Measurements from ENCODE around the gene CYSTM1. TPM values are rescaled to one million over a fixed set of nuclear protein-coding genes. Genes with fewer than 3 reads are reported as not detected.

The CYSTM1 gene
- total and polyA plus RNA-seq, 7 donors, result 193 to 601 (median 297) TPM

DNA sequence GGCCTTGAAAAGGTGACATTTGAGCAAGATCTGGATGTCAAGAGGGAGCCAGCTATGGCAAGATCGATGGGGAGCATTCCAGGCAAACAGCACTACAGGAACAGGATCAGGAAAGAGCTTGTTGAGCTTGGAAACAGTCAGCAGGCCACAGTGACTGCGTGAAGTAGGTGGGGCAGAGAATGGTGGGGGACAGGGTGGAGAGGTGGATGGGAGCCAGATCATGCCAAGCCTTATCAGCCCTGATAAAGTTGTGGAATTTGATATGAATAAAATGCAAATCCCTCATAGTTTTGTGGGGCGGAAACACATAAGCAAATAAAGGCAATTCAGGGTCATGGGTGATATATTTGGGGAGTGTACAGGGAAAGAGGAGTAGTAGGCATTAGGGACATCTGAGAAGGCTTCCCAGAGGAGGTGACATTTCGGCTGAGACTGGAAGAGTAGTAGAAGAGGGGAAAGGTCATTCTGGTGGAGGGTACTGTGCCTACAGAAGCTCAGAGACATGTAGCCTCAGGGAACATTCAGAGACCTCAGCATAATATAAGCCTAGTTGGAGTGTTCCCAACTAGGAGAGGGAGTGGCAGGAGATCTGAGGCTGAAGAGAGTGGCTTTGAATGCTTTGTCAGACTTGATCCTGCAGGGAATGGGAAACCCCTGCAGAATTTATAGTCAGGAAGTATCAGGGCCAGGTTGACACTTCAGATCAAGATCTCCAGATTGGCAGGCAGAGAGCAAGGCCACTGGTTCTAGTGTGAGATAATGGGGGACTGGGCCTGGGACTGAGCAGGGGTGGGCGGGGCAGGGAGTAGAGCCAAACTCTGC is 9.7 kb upstream of the CYSTM1 start:
- ATAC-seq, result no peak
- DNase-seq, result no peak
- Histone ChIP-seq H3K36me3 (ENCODE audit: insufficient read depth in 1 of 2, low read depth in 1 of 2) (no peaks in the 10 kb centered on the region), H3K27me3 (ENCODE audit: insufficient read depth in 3 of 3, low read length in 2 of 3) (no peaks in the 10 kb centered on the region), H3K4me3 (no peak overlapping the region), H3K4me1 (no peaks in the 10 kb centered on the region), H3K9me3 (no peaks in the 10 kb centered on the region), H3K27ac (no peak overlapping the region)
- WGBS, 3 donors, result 55 to 85% (median 65%) methylated on average over 5 of the region's 5 CpGs
- TF ChIP-seq, protein P1, sequence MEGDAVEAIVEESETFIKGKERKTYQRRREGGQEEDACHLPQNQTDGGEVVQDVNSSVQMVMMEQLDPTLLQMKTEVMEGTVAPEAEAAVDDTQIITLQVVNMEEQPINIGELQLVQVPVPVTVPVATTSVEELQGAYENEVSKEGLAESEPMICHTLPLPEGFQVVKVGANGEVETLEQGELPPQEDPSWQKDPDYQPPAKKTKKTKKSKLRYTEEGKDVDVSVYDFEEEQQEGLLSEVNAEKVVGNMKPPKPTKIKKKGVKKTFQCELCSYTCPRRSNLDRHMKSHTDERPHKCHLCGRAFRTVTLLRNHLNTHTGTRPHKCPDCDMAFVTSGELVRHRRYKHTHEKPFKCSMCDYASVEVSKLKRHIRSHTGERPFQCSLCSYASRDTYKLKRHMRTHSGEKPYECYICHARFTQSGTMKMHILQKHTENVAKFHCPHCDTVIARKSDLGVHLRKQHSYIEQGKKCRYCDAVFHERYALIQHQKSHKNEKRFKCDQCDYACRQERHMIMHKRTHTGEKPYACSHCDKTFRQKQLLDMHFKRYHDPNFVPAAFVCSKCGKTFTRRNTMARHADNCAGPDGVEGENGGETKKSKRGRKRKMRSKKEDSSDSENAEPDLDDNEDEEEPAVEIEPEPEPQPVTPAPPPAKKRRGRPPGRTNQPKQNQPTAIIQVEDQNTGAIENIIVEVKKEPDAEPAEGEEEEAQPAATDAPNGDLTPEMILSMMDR (IDR thresholded peaks at IDR 0.05), result no peak
- intact Hi-C loops (cut with DNase I), result no loop called here

DNA sequence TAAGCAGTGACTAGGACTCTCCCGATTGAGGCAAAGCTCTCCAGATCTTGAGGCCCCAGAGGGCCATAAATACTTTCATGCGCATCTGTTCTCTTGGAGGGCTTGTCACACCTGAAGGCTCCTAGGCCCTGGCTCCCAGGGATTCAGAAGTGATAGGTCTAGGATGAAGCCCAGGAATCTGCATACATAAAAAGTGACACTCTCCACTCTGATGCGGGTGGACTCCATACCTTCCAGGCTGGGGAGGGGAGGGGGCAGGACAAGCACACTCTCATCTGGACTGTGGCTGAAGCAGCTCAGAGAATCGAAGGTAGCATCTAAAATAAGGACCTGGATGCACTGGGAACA is 9.1 kb upstream of the CYSTM1 start:
- ATAC-seq (no peak), DNase-seq (no peak)
- no peaks in the 10 kb centered on the region for H3K4me1 ChIP-seq
- H3K36me3 ChIP-seq (ENCODE audit: insufficient read depth in 1 of 2, low read depth in 1 of 2), result no peaks in the 10 kb centered on the region
- TF ChIP-seq, protein P1 (IDR thresholded peaks at IDR 0.05), result no peak
- intact Hi-C loops (cut with DNase I), result no loop called here
- H3K27ac ChIP-seq, result no peak overlapping the region
- no peaks in the 10 kb centered on the region for H3K27me3 ChIP-seq (ENCODE audit: insufficient read depth in 3 of 3, low read length in 2 of 3)
- no peaks in the 10 kb centered on the region for H3K9me3 ChIP-seq
- 62 to 67% (median 64%) methylated on average over 4 of the region's 4 CpGs for WGBS, 3 donors
- H3K4me3 ChIP-seq, result no peak overlapping the region

DNA sequence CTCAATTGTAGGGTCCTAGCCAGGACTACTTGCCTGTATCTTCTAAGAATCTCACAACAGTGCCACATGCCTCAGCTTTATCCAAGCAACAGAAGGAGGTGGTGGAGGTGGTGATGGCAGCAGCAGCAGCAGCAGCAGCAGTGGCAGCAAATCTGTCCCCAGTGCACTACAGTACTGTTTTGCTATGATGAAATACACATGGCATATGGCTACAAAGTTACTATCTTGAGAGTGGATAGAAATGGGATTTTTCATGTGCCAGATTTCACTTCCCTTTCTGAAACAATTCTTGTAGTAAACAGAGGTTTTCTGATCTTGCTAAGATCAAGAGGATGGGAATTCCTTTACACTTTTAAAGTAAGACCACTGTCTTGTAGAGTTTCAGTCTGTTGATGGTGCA is 8.1 kb upstream of the CYSTM1 start:
- ATAC-seq (no peak), DNase-seq (no peak)
- Histone ChIP-seq H3K36me3 (ENCODE audit: insufficient read depth in 1 of 2, low read depth in 1 of 2) (no peaks in the 10 kb centered on the region), H3K27ac (no peak overlapping the region), H3K9me3 (no peaks in the 10 kb centered on the region), H3K27me3 (ENCODE audit: insufficient read depth in 3 of 3, low read length in 2 of 3) (no peaks in the 10 kb centered on the region), H3K4me3 (no peak overlapping the region), H3K4me1 (no peaks in the 10 kb centered on the region)
- TF ChIP-seq, protein P1 (IDR thresholded peaks at IDR 0.05), result no peak
- intact Hi-C loops (cut with DNase I), result no loop called here

DNA sequence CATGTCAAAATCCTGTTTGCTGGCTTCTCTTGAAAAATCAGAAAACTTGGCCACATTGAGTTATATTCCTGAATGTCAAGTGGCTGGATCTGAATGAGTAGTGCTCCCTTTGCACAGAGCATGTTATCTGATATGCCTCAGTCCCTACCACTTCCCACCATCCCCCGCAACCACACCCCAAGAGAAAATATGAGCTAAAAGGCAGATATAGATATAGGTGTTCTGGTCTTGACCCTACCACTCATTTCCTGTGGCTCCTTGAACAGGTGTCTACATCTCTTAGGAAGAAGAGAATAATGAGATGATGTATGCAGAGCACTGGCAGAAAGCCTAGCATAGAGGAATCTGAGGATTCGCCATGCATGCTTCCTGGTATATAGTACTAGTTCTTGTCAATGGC is 6.6 kb upstream of the CYSTM1 start:
- H3K27ac ChIP-seq, result no peak overlapping the region
- TF ChIP-seq, protein P1 (IDR thresholded peaks at IDR 0.05), result no peak
- intact Hi-C loops (cut with DNase I), result no loop called here
- 90 to 98% (median 94%) methylated on average over 2 of the region's 2 CpGs for WGBS, 3 donors
- no peak for DNase-seq
- H3K4me1 ChIP-seq, result no peaks in the 10 kb centered on the region
- no peak overlapping the region for H3K4me3 ChIP-seq
- no peaks in the 10 kb centered on the region for H3K36me3 ChIP-seq (ENCODE audit: insufficient read depth in 1 of 2, low read depth in 1 of 2)
- ATAC-seq, result no peak
- no peaks in the 10 kb centered on the region for H3K9me3 ChIP-seq
- no peaks in the 10 kb centered on the region for H3K27me3 ChIP-seq (ENCODE audit: insufficient read depth in 3 of 3, low read length in 2 of 3)

DNA sequence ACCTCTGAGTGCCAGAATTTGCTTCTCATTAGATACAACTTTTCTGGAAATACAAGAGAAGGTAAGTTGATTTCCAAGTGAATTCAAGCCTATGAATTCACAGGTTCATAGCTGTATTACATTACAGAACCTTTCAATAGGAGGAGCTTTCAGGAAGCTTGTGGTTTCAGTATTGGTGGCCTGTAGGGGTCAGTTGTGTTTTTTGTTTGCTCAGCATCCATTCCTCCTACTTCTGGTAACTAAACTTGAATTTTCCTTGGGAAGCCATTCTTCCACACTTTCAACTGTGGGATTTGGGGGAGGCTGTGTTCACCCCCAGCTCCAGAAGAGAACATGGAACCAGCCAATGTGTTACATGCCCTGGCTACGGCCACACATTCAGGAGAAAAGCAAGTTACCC is 5.6 kb upstream of the CYSTM1 start:
- Histone ChIP-seq H3K9me3 (no peaks in the 10 kb centered on the region), H3K27me3 (ENCODE audit: insufficient read depth in 3 of 3, low read length in 2 of 3) (no peaks in the 10 kb centered on the region), H3K4me1 (peaks cover 4% of the 10 kb centered on the region), H3K36me3 (ENCODE audit: insufficient read depth in 1 of 2, low read depth in 1 of 2) (no peaks in the 10 kb centered on the region), H3K27ac (no peak overlapping the region), H3K4me3 (no peak overlapping the region)
- DNase-seq, result no peak
- 87 to 100% (median 88%) methylated on average over 1 of the region's 1 CpG for WGBS, 3 donors
- intact Hi-C loops (cut with DNase I), result no loop called here
- TF ChIP-seq, protein P1 (IDR thresholded peaks at IDR 0.05), result peak; percentile 6
- peak in 1 of 4 donors; percentile 27 for ATAC-seq
